ENCODE results near the gene SLC10A7. TPM values are rescaled to one million over a fixed set of nuclear protein-coding genes. Genes with fewer than 3 reads are reported as not detected.

Gene SLC10A7
- total and polyA plus RNA-seq, 2 donors: 4.9 to 10.7 TPM

DNA sequence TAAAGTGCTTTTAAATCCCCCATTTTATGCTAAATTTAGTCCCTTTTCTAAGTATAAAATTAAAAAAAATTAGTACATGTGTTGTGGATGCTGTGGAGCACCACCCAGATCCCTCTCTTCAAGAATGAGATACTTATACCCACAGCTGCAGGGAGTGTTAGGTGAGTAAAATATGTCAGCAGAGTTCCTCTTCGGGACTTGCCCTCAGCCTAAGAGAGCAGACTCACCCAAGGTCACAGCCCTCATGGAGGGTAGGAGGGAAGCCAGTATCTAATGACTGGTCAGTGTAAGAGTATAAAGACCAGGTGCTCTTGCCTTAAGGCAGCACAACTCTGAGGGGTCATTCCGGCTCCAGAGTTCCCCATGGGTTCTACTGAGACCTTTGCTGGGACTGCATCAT, 218.9 kb downstream of the SLC10A7 start:
- H3K36me3 ChIP-seq (ENCODE audit: control insufficient read depth in 2 of 2, insufficient read depth in 2 of 2, low read length in 1 of 2): no peaks in the 10 kb centered on the region
- H3K27me3 ChIP-seq (ENCODE audit: control insufficient read depth in 2 of 2, insufficient read depth in 1 of 2, low read length in 1 of 2): no peaks in the 10 kb centered on the region
- no peak for DNase-seq (ENCODE audit: low read depth in 6 of 9, low spot score in 9 of 9)
- H3K4me1 ChIP-seq (ENCODE audit: control insufficient read depth in 2 of 2, insufficient read depth in 2 of 2, low read length in 2 of 2): no peaks in the 10 kb centered on the region
- H3K9me3 ChIP-seq (ENCODE audit: control insufficient read depth in 2 of 2, insufficient read depth in 1 of 2, low read length in 1 of 2): no peaks in the 10 kb centered on the region
- H3K4me3 ChIP-seq (ENCODE audit: low read length in 2 of 2): no peak overlapping the region
- 95% methylated on average over 2 of the region's 2 CpGs for WGBS
- no peak overlapping the region for H3K27ac ChIP-seq (ENCODE audit: low read depth in 1 of 2, low read length in 1 of 2)

DNA sequence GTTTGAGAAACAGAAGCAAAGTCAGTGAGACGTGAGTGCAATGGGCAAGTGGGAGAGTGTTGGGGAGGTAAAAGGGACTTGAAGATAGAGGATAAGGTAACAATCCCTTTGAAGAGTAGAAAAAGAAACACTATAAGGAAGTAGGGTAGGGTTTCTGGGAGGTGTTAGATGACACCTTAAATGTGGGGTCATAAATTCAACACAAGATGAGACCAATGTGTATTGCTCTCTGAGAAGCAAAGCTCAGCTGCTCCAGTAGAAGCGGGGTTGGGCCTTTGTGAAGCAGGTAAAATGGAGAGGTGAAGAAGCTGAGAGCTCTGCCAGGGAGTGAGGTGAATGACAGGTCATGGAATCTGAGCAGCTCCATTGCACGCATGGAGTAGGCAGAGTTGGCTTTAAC, 222.1 kb downstream of the SLC10A7 start:
- Histone ChIP-seq H3K36me3 (ENCODE audit: control insufficient read depth in 2 of 2, insufficient read depth in 2 of 2, low read length in 1 of 2) (no peaks in the 10 kb centered on the region), H3K27me3 (ENCODE audit: control insufficient read depth in 2 of 2, insufficient read depth in 1 of 2, low read length in 1 of 2) (no peaks in the 10 kb centered on the region), H3K4me1 (ENCODE audit: control insufficient read depth in 2 of 2, insufficient read depth in 2 of 2, low read length in 2 of 2) (no peaks in the 10 kb centered on the region), H3K27ac (ENCODE audit: low read depth in 1 of 2, low read length in 1 of 2) (no peak overlapping the region), H3K4me3 (ENCODE audit: low read length in 2 of 2) (no peak overlapping the region), H3K9me3 (ENCODE audit: control insufficient read depth in 2 of 2, insufficient read depth in 1 of 2, low read length in 1 of 2) (no peaks in the 10 kb centered on the region)
- 96% methylated on average over 3 of the region's 3 CpGs for WGBS
- no peak for DNase-seq (ENCODE audit: low read depth in 6 of 9, low spot score in 9 of 9)

DNA sequence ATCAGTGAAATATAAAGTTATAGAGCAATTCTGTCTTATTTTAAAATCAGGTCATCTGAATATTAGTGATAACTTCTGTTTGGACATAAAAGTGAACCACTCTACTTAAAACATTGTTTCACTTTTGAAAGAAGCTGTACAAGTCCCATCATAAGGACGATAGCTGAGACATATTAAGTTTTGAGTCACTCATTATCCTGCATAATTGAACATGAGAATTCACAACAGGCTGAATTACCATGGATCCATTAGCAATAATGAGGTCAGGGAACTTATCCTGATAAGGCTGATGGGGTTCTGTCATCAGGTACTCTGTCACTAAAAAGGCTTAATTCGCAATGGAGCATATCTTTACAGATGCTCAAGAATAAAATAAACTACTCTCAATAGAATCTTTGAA, 227.0 kb downstream of the SLC10A7 start:
- Histone ChIP-seq H3K27me3 (ENCODE audit: control insufficient read depth in 2 of 2, insufficient read depth in 1 of 2, low read length in 1 of 2) (no peaks in the 10 kb centered on the region), H3K9me3 (ENCODE audit: control insufficient read depth in 2 of 2, insufficient read depth in 1 of 2, low read length in 1 of 2) (no peaks in the 10 kb centered on the region), H3K4me3 (ENCODE audit: low read length in 2 of 2) (no peak overlapping the region), H3K27ac (ENCODE audit: low read depth in 1 of 2, low read length in 1 of 2) (no peak overlapping the region), H3K36me3 (ENCODE audit: control insufficient read depth in 2 of 2, insufficient read depth in 2 of 2, low read length in 1 of 2) (no peaks in the 10 kb centered on the region), H3K4me1 (ENCODE audit: control insufficient read depth in 2 of 2, insufficient read depth in 2 of 2, low read length in 2 of 2) (no peaks in the 10 kb centered on the region)
- DNase-seq (ENCODE audit: low read depth in 6 of 9, low spot score in 9 of 9): no peak
- 97% methylated on average over 2 of the region's 2 CpGs for WGBS

DNA sequence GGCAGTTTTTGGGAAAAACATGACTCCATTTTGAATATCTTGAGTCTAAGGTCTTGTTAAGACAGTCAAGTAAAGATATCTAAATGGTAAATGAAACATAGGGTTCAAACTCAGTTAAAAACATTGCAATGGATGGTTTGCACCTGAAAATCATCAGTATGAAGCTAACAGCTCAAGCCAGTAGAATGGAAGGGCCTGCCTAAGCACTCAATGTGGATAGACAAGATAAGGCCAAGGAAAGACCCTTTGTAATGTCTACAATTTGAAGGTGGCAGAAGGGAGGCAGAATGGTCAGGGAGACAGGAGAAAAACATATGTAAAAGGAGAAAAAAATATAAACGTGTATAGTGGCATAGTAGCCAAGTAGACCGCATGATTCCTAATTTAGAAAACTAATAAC, 229.2 kb downstream of the SLC10A7 start:
- Histone ChIP-seq H3K27ac (ENCODE audit: low read depth in 1 of 2, low read length in 1 of 2) (no peak overlapping the region), H3K27me3 (ENCODE audit: control insufficient read depth in 2 of 2, insufficient read depth in 1 of 2, low read length in 1 of 2) (no peaks in the 10 kb centered on the region), H3K9me3 (ENCODE audit: control insufficient read depth in 2 of 2, insufficient read depth in 1 of 2, low read length in 1 of 2) (no peaks in the 10 kb centered on the region), H3K36me3 (ENCODE audit: control insufficient read depth in 2 of 2, insufficient read depth in 2 of 2, low read length in 1 of 2) (no peaks in the 10 kb centered on the region), H3K4me3 (ENCODE audit: low read length in 2 of 2) (no peak overlapping the region), H3K4me1 (ENCODE audit: control insufficient read depth in 2 of 2, insufficient read depth in 2 of 2, low read length in 2 of 2) (no peaks in the 10 kb centered on the region)
- 48% methylated on average over 2 of the region's 2 CpGs for WGBS
- no peak for DNase-seq (ENCODE audit: low read depth in 6 of 9, low spot score in 9 of 9)

DNA sequence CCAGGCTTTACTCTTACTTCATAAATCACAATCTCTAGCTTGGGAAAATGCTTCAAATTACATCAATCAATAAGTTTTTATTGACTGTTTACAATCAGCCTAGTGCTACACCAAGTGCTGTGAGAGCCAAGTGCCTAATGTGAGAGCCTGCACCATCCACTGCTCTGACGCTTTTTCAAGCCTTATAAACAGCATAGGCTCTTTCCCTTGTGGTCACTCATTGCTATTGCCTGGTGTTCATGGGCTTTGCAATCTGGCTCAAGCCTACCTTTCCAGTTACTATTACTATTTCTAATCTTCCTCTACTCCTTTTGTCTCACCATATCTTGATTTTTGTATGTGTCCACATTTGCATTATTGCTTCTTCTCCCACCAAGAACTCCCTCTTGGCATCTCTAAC, 230.4 kb downstream of the SLC10A7 start:
- Histone ChIP-seq H3K27ac (ENCODE audit: low read depth in 1 of 2, low read length in 1 of 2) (no peak overlapping the region), H3K4me1 (ENCODE audit: control insufficient read depth in 2 of 2, insufficient read depth in 2 of 2, low read length in 2 of 2) (no peaks in the 10 kb centered on the region), H3K9me3 (ENCODE audit: control insufficient read depth in 2 of 2, insufficient read depth in 1 of 2, low read length in 1 of 2) (no peaks in the 10 kb centered on the region), H3K27me3 (ENCODE audit: control insufficient read depth in 2 of 2, insufficient read depth in 1 of 2, low read length in 1 of 2) (no peaks in the 10 kb centered on the region), H3K36me3 (ENCODE audit: control insufficient read depth in 2 of 2, insufficient read depth in 2 of 2, low read length in 1 of 2) (no peaks in the 10 kb centered on the region), H3K4me3 (ENCODE audit: low read length in 2 of 2) (no peak overlapping the region)
- 100% methylated on average over 1 of the region's 1 CpG for WGBS
- no peak for DNase-seq (ENCODE audit: low read depth in 6 of 9, low spot score in 9 of 9)

DNA sequence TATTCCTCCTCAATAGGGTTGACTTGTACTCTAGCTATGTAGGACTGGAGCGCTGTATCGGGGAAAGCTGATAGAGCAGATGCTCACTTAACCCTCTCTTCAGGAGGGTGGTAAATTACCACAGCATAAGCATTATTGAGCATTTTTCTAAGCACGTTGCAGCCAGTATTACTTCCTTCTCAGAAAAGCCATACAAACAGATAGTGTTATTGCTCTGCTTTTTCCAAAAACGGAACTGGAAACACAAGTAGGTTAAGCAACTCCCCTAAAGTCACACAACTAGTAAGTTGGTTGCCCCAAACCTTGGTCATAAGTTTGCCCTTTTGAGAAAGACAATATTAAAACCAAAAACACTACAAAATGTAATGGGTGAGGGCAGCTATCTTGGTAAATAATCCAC, 233.5 kb downstream of the SLC10A7 start:
- WGBS: 66% methylated on average over 4 of the region's 4 CpGs
- no peaks in the 10 kb centered on the region for H3K27me3 ChIP-seq (ENCODE audit: control insufficient read depth in 2 of 2, insufficient read depth in 1 of 2, low read length in 1 of 2)
- H3K4me1 ChIP-seq (ENCODE audit: control insufficient read depth in 2 of 2, insufficient read depth in 2 of 2, low read length in 2 of 2): no peaks in the 10 kb centered on the region
- H3K9me3 ChIP-seq (ENCODE audit: control insufficient read depth in 2 of 2, insufficient read depth in 1 of 2, low read length in 1 of 2): no peaks in the 10 kb centered on the region
- DNase-seq (ENCODE audit: low read depth in 6 of 9, low spot score in 9 of 9): no peak
- H3K27ac ChIP-seq (ENCODE audit: low read depth in 1 of 2, low read length in 1 of 2): no peak overlapping the region
- no peaks in the 10 kb centered on the region for H3K36me3 ChIP-seq (ENCODE audit: control insufficient read depth in 2 of 2, insufficient read depth in 2 of 2, low read length in 1 of 2)
- H3K4me3 ChIP-seq (ENCODE audit: low read length in 2 of 2): no peak overlapping the region

DNA sequence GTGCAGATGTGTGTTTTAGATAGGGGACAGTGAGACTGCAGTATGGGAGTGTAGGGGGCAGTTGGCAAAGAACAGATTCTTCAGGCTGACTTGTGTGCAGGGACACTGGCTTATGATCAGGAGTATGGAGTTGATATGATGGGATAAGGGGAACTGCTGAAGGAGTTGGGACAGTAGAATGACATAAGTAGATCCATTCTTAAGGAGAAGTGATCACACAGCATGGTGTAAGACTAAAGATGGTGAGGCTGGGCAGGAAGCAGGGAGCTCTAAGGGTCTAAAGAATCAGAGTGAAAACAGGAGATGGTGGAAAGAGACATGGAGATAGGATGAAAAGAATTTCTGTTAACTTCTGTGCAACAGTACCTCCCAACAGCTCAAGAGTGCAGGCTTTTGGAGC, 236.7 kb downstream of the SLC10A7 start:
- H3K4me1 ChIP-seq (ENCODE audit: control insufficient read depth in 2 of 2, insufficient read depth in 2 of 2, low read length in 2 of 2): no peaks in the 10 kb centered on the region
- H3K27me3 ChIP-seq (ENCODE audit: control insufficient read depth in 2 of 2, insufficient read depth in 1 of 2, low read length in 1 of 2): no peaks in the 10 kb centered on the region
- H3K36me3 ChIP-seq (ENCODE audit: control insufficient read depth in 2 of 2, insufficient read depth in 2 of 2, low read length in 1 of 2): no peaks in the 10 kb centered on the region
- DNase-seq (ENCODE audit: low read depth in 6 of 9, low spot score in 9 of 9): no peak
- no peaks in the 10 kb centered on the region for H3K9me3 ChIP-seq (ENCODE audit: control insufficient read depth in 2 of 2, insufficient read depth in 1 of 2, low read length in 1 of 2)
- H3K4me3 ChIP-seq (ENCODE audit: low read length in 2 of 2): no peak overlapping the region
- H3K27ac ChIP-seq (ENCODE audit: low read depth in 1 of 2, low read length in 1 of 2): no peak overlapping the region

DNA sequence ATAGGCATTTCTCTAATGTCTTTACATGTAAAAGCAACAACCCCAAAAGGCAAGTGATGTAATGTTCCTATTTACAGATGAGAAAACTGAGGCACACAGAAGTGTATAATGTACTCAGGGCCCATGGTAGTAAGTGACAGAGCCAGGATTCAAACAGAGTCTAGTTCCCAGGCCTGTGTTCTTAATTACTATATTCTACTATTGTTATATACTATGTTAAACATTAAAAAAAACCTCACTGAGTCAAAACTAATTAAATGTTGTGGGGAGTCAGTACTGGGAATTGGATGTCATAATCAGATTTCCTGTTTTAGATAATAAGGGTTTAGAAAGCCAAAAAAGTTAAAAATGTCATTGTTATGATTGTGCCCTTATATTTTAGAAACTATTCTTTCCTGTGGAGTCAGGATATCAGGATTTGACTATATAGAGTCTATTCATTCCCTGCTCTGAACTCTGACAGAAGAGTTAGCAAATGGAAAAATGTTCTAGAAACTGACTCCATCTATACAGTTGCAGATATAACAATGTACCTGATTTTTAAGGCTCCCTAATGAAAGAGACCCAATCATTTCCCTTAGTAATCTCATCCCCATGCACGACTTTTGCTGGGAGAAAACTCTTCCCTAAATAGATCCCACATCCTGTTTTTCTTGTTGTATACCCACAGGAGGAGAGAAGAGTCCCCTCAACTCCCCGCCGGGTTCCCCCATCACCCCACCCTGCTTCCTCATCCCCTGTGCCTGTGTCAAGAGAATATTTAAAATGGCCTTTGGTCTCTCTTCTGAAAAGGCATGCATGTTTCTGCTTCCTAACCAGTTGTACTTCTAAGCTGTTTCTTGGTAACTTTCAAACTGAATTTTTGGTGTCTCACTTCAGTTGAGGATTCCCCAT, 237.7 kb downstream of the SLC10A7 start:
- Histone ChIP-seq H3K9me3 (ENCODE audit: control insufficient read depth in 2 of 2, insufficient read depth in 1 of 2, low read length in 1 of 2) (no peaks in the 10 kb centered on the region), H3K4me1 (ENCODE audit: control insufficient read depth in 2 of 2, insufficient read depth in 2 of 2, low read length in 2 of 2) (no peaks in the 10 kb centered on the region), H3K27ac (ENCODE audit: low read depth in 1 of 2, low read length in 1 of 2) (no peak overlapping the region), H3K4me3 (ENCODE audit: low read length in 2 of 2) (no peak overlapping the region), H3K36me3 (ENCODE audit: control insufficient read depth in 2 of 2, insufficient read depth in 2 of 2, low read length in 1 of 2) (no peaks in the 10 kb centered on the region), H3K27me3 (ENCODE audit: control insufficient read depth in 2 of 2, insufficient read depth in 1 of 2, low read length in 1 of 2) (no peaks in the 10 kb centered on the region)
- WGBS: 57% methylated on average over 3 of the region's 3 CpGs
- DNase-seq (ENCODE audit: low read depth in 6 of 9, low spot score in 9 of 9): no peak

DNA sequence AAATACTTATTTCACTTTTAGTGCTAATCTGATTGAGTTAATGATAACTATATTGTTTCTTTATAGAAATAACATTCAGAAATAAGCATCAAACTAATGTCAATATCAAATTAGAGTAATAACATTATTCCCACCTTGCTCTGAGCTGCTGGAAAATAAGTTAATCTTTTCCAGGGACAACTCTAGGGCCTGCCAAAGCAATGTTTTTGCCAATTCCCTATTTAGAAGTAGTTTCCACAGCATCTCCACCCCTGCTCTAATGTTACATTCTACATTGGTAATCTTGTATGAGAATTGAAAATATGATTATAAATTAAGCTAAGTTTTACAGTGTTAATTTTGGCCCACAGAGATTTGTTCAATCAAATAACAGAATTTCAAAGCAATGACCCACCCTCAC, 239.1 kb downstream of the SLC10A7 start:
- no peak for DNase-seq (ENCODE audit: low read depth in 6 of 9, low spot score in 9 of 9)
- no peaks in the 10 kb centered on the region for H3K27me3 ChIP-seq (ENCODE audit: control insufficient read depth in 2 of 2, insufficient read depth in 1 of 2, low read length in 1 of 2)
- H3K36me3 ChIP-seq (ENCODE audit: control insufficient read depth in 2 of 2, insufficient read depth in 2 of 2, low read length in 1 of 2): no peaks in the 10 kb centered on the region
- H3K9me3 ChIP-seq (ENCODE audit: control insufficient read depth in 2 of 2, insufficient read depth in 1 of 2, low read length in 1 of 2): no peaks in the 10 kb centered on the region
- H3K27ac ChIP-seq (ENCODE audit: low read depth in 1 of 2, low read length in 1 of 2): no peak overlapping the region
- H3K4me3 ChIP-seq (ENCODE audit: low read length in 2 of 2): no peak overlapping the region
- no peaks in the 10 kb centered on the region for H3K4me1 ChIP-seq (ENCODE audit: control insufficient read depth in 2 of 2, insufficient read depth in 2 of 2, low read length in 2 of 2)

All from thymus (tissue), 11 donors.